Liver (tissue), 2 donors: ENCODE measurements around the gene LRCH4.
A peak's percentile ranks its signal among the peaks of the same experiment; 100 is the strongest.

ENCODE experiments used
- RXRA ChIP-seq, 2 donors: IDR thresholded peaks; 2 replicates each; pipeline ENCODE4 v1.6.1; 2017 to 2018; ENCODE audit warnings: antibody characterized with exemption in 2 of 2, mild to moderate bottlenecking in 1 of 2
- TF ChIP-seq, protein P1 (sequence below): IDR thresholded peaks from 2 replicates; pipeline ENCODE4 v1.6.1; 2016; ENCODE audit warnings: antibody characterized with exemption
- donor health status: healthy.

GRCh38 chr7:100540073-100540723 is 45.7 kb downstream of the LRCH4 start:
- TF ChIP-seq, protein P1, sequence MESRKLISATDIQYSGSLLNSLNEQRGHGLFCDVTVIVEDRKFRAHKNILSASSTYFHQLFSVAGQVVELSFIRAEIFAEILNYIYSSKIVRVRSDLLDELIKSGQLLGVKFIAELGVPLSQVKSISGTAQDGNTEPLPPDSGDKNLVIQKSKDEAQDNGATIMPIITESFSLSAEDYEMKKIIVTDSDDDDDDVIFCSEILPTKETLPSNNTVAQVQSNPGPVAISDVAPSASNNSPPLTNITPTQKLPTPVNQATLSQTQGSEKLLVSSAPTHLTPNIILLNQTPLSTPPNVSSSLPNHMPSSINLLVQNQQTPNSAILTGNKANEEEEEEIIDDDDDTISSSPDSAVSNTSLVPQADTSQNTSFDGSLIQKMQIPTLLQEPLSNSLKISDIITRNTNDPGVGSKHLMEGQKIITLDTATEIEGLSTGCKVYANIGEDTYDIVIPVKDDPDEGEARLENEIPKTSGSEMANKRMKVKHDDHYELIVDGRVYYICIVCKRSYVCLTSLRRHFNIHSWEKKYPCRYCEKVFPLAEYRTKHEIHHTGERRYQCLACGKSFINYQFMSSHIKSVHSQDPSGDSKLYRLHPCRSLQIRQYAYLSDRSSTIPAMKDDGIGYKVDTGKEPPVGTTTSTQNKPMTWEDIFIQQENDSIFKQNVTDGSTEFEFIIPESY, result peak; percentile 81
- peak; percentile 73 to 92 for TF ChIP-seq RXRA (IDR thresholded peaks at IDR 0.05)
